GM18520 (cell line): ENCODE measurements around the gene SERPINB8.

ENCODE experiments used
- ATAC-seq: cut with Tn5 transposase; IDR thresholded peaks from one replicate; pipeline ENCODE4 v1.9.1; 2021; ENCODE audit not compliant: unreplicated experiment

The SERPINB8 gene

GRCh38 chr18:64011513-64011912 lies 41.6 kb downstream of the SERPINB8 start:
- ATAC-seq = no peak

- ATAC-seq = no peak
Observed at GRCh38 chr18:64017870-64018269, 48.0 kb downstream of the SERPINB8 start.

- ATAC-seq = no peak
Observed at GRCh38 chr18:64019922-64020756, 50.3 kb downstream of the SERPINB8 start.

GRCh38 chr18:64026350-64026749 lies 56.5 kb downstream of the SERPINB8 start:
- ATAC-seq = no peak

DNA sequence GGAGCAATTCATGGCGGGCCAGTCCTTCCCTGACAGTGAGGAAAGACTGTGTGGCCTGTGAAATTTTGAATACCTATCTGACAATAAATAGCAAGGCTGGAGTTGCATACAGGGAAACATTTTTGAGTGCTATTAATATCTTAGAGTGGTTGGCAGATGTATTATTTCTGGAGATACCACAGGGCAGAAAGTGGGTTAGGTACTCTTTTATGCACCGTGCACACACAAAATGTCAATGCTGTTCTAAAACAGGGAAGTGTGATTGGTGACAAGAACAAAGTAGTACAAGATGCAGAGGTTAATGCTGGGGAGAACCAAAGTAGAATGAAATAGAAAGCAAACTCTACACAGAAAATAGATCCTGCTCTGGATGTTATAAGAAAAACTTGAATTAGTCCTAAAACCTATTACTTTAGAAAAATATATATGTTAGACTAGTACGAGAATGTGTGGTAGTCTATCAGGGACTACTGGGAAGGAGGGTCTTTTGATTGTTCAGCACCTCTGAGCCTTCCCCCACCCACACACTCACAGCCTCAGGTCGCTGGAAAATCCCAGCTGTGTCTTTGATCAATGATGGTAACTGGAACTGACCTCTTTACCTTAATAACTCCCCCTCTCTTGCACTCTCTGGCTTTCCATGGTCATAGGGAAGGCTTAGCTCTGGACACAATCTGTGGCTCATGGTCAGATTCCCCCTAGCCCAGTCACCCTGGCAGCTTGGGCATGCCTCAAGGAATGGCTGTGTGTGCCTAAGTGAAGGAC lies 58.2 kb downstream of the SERPINB8 start:
- peak; percentile 46 for ATAC-seq

DNA sequence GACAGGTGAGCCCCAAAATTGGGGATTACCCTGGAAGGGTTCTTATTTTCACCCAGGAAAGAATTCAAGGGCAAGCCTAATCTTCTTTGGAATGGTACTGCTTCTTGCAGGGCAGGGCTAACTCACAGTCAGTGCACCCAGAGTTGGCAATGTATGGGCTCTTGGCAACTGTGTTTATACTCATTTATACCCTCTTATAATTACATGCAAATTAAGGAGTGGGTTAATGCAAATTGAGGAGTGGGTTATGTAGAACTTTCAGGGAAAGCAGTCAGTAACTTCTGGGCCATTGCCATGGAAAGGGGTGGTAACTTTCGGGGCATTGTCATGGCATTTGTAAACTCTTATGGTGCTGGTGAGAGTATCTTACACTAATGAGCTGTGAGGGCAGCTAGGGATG lies 59.2 kb downstream of the SERPINB8 start:
- ATAC-seq = no peak

- ATAC-seq = no peak
Observed at GRCh38 chr18:64031411-64031810, 61.5 kb downstream of the SERPINB8 start.

DNA sequence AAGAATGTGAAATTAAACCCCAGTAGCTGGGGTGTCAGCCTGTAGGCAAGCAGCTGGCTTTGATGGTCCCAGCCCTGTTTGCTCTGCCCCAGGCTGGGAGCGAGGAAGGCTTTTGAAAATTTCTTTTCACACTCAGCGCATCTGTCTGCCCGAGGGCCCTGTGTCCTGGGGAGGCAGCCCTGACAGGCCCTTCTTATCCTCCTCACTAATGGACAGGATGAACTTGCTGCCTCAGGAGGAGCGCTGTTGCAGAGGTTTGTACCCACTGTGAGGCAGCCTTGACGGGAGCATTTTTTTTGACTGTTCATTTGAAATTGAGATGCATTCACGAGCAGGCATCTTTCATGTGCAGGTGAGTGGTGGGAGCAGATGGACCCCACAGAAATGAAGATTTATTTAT lies 62.4 kb downstream of the SERPINB8 start:
- no peak for ATAC-seq

DNA sequence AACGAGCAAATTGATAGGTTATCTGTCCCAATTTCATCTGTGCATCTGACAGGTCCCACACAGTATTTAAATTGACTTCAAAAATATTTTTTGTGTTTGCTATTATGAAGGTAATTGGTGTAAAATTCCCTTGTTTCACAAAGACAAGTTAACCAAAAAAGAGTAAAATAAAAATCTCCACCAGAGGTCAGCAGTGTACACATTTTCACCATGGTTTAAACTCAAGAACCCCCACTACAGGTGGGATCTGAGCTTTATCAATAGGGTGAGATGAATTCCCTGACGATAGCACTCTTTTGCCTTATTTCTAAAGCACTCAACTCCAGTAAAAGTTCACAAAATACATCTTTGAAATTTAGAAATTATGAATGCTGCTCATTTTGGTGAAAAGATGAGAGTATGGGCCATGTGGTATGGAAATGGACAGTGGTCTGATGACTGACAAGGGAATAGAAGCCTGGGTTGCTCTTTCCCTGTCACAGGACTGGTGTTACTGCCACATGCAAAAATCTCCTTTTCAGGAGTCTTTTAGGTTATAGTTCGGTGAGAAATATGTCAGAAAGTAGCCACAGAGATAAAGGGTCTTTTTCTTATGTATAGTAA lies 68.0 kb downstream of the SERPINB8 start:
- no peak for ATAC-seq
